Fibroblast of the aortic adventitia (primary cell): ENCODE results near the gene MRPL21. TPM values are rescaled to one million over a fixed set of nuclear protein-coding genes. Genes with fewer than 3 reads are reported as not detected.

Experiments
- DNase-seq: peaks from one replicate; pipeline ENCODE4 v3.0.0-alpha.2; 2010; ENCODE audit warnings: low read depth
- H3K4me3 ChIP-seq: 2 replicates; pipeline ENCODE4 v1.5.1; 2011; ENCODE audit warnings: low read depth, mild to moderate bottlenecking, control low read depth, low read length, moderate library complexity
- CTCF ChIP-seq: IDR thresholded peaks from 2 replicates; pipeline ENCODE4 v1.5.1; 2011; ENCODE audit warnings: mild to moderate bottlenecking, low read length, control low read depth, inconsistent platforms; ENCODE audit not compliant: insufficient read depth
- total RNA-seq: library from RNA; depleted of rRNA; stranded (reverse); fragments of >200 nt; gene quantifications from 2 replicates; pipeline ENCODE4 v1.2.3, GENCODE V29; 2012; ENCODE audit warnings: low replicate concordance

MRPL21 gene
- total RNA-seq, 1 donor: 57.8 TPM

DNA sequence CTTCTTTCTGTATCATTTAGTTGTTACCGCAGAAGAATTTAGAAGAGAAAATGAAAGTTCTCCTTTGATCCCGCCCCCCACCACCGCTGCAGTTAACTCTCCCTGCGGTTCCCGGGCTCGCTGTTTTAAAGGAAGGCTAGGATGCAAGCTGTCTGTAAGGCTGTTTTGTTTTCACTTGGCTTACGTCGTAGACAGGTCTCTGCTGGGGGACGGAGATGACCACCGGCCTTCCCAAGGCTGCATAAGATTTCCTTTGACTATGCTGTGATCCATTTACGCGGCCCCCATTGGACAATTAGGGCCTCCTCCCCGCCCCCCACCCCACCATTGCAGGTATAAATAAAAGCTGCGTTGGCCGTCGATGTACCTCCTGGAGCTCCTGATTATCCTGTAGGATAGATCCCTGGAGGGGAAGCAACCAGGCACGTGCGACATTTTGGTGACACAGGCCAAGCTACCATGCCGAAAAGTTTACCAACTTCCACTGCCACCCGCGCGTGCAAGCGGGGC, 60.5 kb downstream of the MRPL21 start:
- TF ChIP-seq CTCF: no peak
- peak; percentile 39 for DNase-seq
- H3K4me3 ChIP-seq: peak overlapping the region; percentile 51

DNA sequence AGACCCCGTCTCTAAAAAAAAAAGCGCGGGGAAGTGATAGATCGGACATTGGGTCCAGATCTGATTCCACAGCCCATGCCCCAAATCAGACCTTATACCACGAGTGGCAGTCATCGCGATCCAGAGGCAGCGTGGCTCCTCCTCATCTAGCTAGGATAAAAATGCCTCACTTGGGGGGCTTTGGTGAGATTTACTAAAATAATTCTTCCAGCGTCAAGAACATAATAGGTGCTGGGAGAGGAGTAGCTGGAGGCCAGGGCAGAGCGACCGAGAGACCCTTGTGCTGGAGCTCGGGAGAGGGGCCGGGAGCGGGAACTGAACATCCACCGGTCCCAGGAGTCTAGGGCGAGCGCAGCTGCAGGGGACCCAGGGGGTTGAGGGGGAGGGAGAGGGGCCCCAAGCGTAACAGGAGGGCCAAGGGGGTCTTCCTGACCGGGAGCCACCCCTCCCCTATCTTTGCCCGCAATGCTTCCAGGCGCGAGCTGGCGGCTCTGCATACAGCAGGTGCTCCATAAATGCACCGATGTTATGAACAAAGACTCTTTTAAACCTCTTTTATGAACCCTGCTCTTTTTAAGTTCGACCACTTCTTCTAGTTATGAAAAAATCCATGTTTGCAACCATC, 61.1 kb downstream of the MRPL21 start:
- peak overlapping the region; percentile 71 for H3K4me3 ChIP-seq
- no peak for TF ChIP-seq CTCF
- DNase-seq: no peak

DNA sequence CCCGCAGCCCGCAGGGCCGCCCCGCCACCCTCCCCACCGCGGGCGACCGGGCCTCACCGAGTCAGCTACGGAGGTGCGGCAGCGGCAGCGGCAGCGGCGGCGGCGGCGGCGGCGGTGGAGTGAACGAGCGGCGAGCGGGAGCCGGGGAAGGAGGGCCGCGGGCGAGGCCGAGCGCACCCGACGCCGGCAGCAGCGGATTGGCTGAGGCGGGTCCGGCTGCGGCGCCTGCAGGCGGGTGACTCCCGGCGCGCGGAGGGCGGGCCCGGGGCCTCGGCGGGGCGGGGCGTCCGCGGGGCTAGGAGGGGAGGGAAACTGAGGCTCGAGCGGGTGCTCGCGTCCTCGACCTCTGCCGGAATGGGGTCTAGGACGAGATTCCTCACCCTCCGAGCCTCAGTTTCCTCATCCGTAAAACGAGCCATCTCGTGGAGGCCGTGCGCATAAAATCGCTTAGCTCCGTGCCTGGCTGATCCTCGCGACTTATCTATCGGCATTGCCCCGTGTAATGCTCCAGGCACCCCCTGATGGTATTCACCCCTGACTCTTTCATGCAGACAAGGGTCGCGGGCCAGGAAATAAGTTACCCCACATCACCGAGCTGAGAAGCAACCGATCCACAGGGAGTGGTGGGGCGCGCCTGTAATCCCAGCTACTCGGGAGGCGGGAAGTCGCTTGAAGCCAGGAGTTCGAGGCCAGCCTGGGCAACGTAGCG, 61.8 kb downstream of the MRPL21 start, which contains the start of gene CPT1A:
Gene CPT1A, minus strand, starts transcription at position 199 of the 709 bp plus-strand sequence. CDS start 26,442 bp downstream, outside the sequence.
- DNase-seq: peak; percentile 64
- H3K4me3 ChIP-seq: peak within 1 kb of the TSS; percentile 83
- TF ChIP-seq CTCF: no peak

Other genes starting within 250 kb of the MRPL21 start
- not detected in 2 replicates for gene GAL, start 219.3 kb downstream of the MRPL21 start, total RNA-seq
- 1.2 TPM in 1 of 2 replicates, not detected in the other for gene TESMIN, start 152.3 kb downstream of the MRPL21 start, total RNA-seq
- 16.6 and 45.6 TPM in 2 replicates for gene CPT1A, start 61.9 kb downstream of the MRPL21 start, total RNA-seq
- gene IGHMBP2, start 59 bp upstream of the MRPL21 start, total RNA-seq: 10.8 and 11.0 TPM in 2 replicates
- gene MRGPRD, start 77.2 kb upstream of the MRPL21 start, total RNA-seq: not detected in 2 replicates
- 34.3 and 41.8 TPM in 2 replicates for gene MRGPRF, start 109.4 kb upstream of the MRPL21 start, total RNA-seq
- gene TPCN2, start 145.1 kb upstream of the MRPL21 start, total RNA-seq: 10.3 and 11.1 TPM in 2 replicates